DLD1 (cell line): ENCODE data around the gene TRIM22.
"Not testable (repeated sequence)": the region's sequence is repeated elsewhere in the genome, so short reads cannot be mapped to it uniquely, and the experiment has no call there.

Experiments
- in situ Hi-C: cut with HindIII; loops from 2 replicates; pipeline ENCODE4 v1.10.0; 2017; ENCODE audit warnings: low sequenced_read_pairs

TRIM22 gene

GRCh38 chr11:5690736-5691135 lies 1.1 kb downstream of the TRIM22 start:
- in situ Hi-C loops, result no loop called here

- in situ Hi-C loops, result not testable (repeated sequence)
Measured at GRCh38 chr11:5691238-5691963, 1.8 kb downstream of the TRIM22 start.

GRCh38 chr11:5691964-5692361 lies 2.4 kb downstream of the TRIM22 start:
- in situ Hi-C loops, result no loop called here

- in situ Hi-C loops, result loop anchor here (5.0 kb wide), 1 partner anchor 97 kb away; the partner anchor contains the start of gene TRIM6
Measured at GRCh38 chr11:5694642-5695041, 5.1 kb downstream of the TRIM22 start.

- in situ Hi-C loops, result loop anchor here (5.0 kb wide), 1 partner anchor 98 kb away; the partner anchor contains the start of gene TRIM6
Measured at GRCh38 chr11:5695580-5695979, 6.0 kb downstream of the TRIM22 start.

- in situ Hi-C loops, result loop anchor here (5.0 kb wide), 1 partner anchor 99 kb away; the partner anchor contains the start of gene TRIM6
Measured at GRCh38 chr11:5696210-5696609, 6.6 kb downstream of the TRIM22 start.

GRCh38 chr11:5698281-5698680 lies 8.7 kb downstream of the TRIM22 start:
- in situ Hi-C loops, result loop anchor here (5.0 kb wide), 1 partner anchor 101 kb away; the partner anchor contains the start of gene TRIM6

- in situ Hi-C loops, result no loop called here
Measured at GRCh38 chr11:5700421-5701054, 10.9 kb downstream of the TRIM22 start.

- in situ Hi-C loops, result no loop called here
Measured at GRCh38 chr11:5701055-5701577, 11.5 kb downstream of the TRIM22 start.

- in situ Hi-C loops, result no loop called here
Measured at GRCh38 chr11:5703741-5704536, 14.3 kb downstream of the TRIM22 start.

GRCh38 chr11:5705688-5706087 lies 16.1 kb downstream of the TRIM22 start:
- in situ Hi-C loops, result no loop called here

GRCh38 chr11:5712507-5712906 lies 22.9 kb downstream of the TRIM22 start:
- in situ Hi-C loops, result no loop called here

GRCh38 chr11:5713695-5714094 lies 24.1 kb downstream of the TRIM22 start:
- in situ Hi-C loops, result no loop called here

- in situ Hi-C loops, result not testable (repeated sequence)
Measured at GRCh38 chr11:5716518-5716917, 26.9 kb downstream of the TRIM22 start.

- in situ Hi-C loops, result no loop called here
Measured at GRCh38 chr11:5719703-5720495, 30.3 kb downstream of the TRIM22 start.

- in situ Hi-C loops, result no loop called here
Measured at GRCh38 chr11:5722622-5723021, 33.0 kb downstream of the TRIM22 start.

- in situ Hi-C loops, result no loop called here
Measured at GRCh38 chr11:5726351-5726750, 36.8 kb downstream of the TRIM22 start.

GRCh38 chr11:5727691-5728090 lies 38.1 kb downstream of the TRIM22 start:
- in situ Hi-C loops, result no loop called here

- in situ Hi-C loops, result no loop called here
Measured at GRCh38 chr11:5736396-5736795, 46.8 kb downstream of the TRIM22 start, which contains the start of gene OR56B1. Gene OR56B1 (plus strand): TSS chr11:5736448. CDS start chr11:5736517, 69 bp downstream.

- in situ Hi-C loops, result no loop called here
Measured at GRCh38 chr11:5737091-5737490, 47.5 kb downstream of the TRIM22 start.
